Nephron progenitor cell (in vitro differentiated cells): ENCODE results near the gene KCNAB1.

Experiments used
- DNase-seq: peaks from one replicate; pipeline ENCODE4 v3.0.0; 2021
- H3K27ac Mint-ChIP-seq: 2 replicates; pipeline ENCODE4 v1.8.0; 2021; ENCODE audit warnings: mild to moderate bottlenecking, moderate library complexity, mixed read lengths
- H3K27me3 Mint-ChIP-seq: 2 replicates; pipeline ENCODE4 v1.8.0; 2021; ENCODE audit warnings: mild to moderate bottlenecking, low read depth, mixed read lengths; ENCODE audit not compliant: poor library complexity
- H3K36me3 Mint-ChIP-seq: 2 replicates; pipeline ENCODE4 v1.8.0; 2021; ENCODE audit warnings: low read depth, mixed read lengths
- H3K4me1 Mint-ChIP-seq: 2 replicates; pipeline ENCODE4 v1.8.0; 2021; ENCODE audit warnings: mixed read lengths
- H3K4me3 Mint-ChIP-seq: 2 replicates; pipeline ENCODE4 v1.8.0; 2021; ENCODE audit warnings: mild to moderate bottlenecking, moderate library complexity, mixed read lengths
- H3K9me3 Mint-ChIP-seq: 2 replicates; pipeline ENCODE4 v1.8.0; 2021; ENCODE audit warnings: mild to moderate bottlenecking, moderate library complexity, mixed read lengths
- CTCF ChIP-seq: fragments of 200-600 bp; sonication (generic); IDR thresholded peaks from 2 replicates; pipeline ENCODE4 v1.5.0; 2021; ENCODE audit warnings: antibody characterized with exemption

KCNAB1 gene

GRCh38 chr3:156176048-156176447 is 55.7 kb downstream of the KCNAB1 start:
- H3K36me3 Mint-ChIP-seq: no peaks in the 10 kb centered on the region
- H3K27ac Mint-ChIP-seq: no peak overlapping the region
- H3K4me3 Mint-ChIP-seq: no peak overlapping the region
- H3K27me3 Mint-ChIP-seq: peaks cover 5% of the 10 kb centered on the region
- no peak for DNase-seq
- no peak for TF ChIP-seq CTCF
- H3K9me3 Mint-ChIP-seq: no peaks in the 10 kb centered on the region
- peaks cover 4% of the 10 kb centered on the region for H3K4me1 Mint-ChIP-seq

GRCh38 chr3:156176629-156177210 is 56.3 kb downstream of the KCNAB1 start:
- peaks cover 4% of the 10 kb centered on the region for H3K4me1 Mint-ChIP-seq
- no peaks in the 10 kb centered on the region for H3K9me3 Mint-ChIP-seq
- H3K4me3 Mint-ChIP-seq: no peak overlapping the region
- H3K27ac Mint-ChIP-seq: no peak overlapping the region
- TF ChIP-seq CTCF: no peak
- no peaks in the 10 kb centered on the region for H3K36me3 Mint-ChIP-seq
- no peak for DNase-seq
- H3K27me3 Mint-ChIP-seq: peaks cover 5% of the 10 kb centered on the region

DNA sequence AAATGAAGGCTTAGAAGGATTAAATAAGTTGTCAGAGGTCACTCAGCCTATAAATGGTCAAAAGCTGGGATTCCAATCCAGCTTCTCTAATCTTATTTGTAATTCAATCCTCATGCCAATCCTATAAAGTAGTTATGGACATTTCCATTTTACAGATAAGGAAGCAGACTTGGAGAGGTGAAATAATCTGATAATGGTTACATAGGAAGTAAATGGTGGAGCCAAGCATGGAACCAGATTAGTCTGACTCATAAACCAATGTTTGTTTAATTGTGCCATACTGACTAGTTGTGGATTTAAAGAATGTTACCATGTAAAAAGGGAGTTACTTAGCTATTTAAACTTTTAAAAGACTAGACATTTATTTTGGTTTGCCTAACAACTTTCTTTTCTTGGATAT is 59.7 kb downstream of the KCNAB1 start:
- H3K4me1 Mint-ChIP-seq: no peaks in the 10 kb centered on the region
- H3K27me3 Mint-ChIP-seq: peaks cover 6% of the 10 kb centered on the region
- H3K36me3 Mint-ChIP-seq: no peaks in the 10 kb centered on the region
- no peak overlapping the region for H3K27ac Mint-ChIP-seq
- H3K9me3 Mint-ChIP-seq: no peaks in the 10 kb centered on the region
- TF ChIP-seq CTCF: no peak
- no peak for DNase-seq
- H3K4me3 Mint-ChIP-seq: no peak overlapping the region

GRCh38 chr3:156181509-156181908 is 61.1 kb downstream of the KCNAB1 start:
- peaks cover 3% of the 10 kb centered on the region for H3K27me3 Mint-ChIP-seq
- H3K4me1 Mint-ChIP-seq: no peaks in the 10 kb centered on the region
- H3K27ac Mint-ChIP-seq: no peak overlapping the region
- no peak for TF ChIP-seq CTCF
- no peaks in the 10 kb centered on the region for H3K36me3 Mint-ChIP-seq
- H3K9me3 Mint-ChIP-seq: no peaks in the 10 kb centered on the region
- H3K4me3 Mint-ChIP-seq: no peak overlapping the region
- no peak for DNase-seq

DNA sequence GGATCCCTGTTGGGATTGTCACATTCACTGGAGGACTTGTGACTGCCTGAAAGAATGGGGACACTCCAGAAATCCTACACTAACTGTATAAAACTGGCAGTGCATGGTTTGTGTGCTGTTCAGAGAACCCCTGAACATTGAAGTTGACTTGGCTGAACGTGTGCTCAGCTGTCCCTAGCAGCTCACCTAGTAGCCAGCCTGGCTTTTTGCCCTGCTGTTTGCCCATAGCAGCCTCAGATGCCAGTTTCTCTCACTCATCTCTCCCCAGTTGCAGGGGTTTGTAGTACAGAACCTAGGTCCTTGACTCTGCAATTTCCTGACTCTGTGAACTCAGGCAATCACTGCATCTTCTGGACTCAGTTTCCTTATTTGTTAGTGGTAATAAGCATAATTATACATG is 63.0 kb downstream of the KCNAB1 start:
- TF ChIP-seq CTCF: no peak
- no peaks in the 10 kb centered on the region for H3K9me3 Mint-ChIP-seq
- H3K4me3 Mint-ChIP-seq: no peak overlapping the region
- no peaks in the 10 kb centered on the region for H3K36me3 Mint-ChIP-seq
- peaks cover 3% of the 10 kb centered on the region for H3K27me3 Mint-ChIP-seq
- H3K27ac Mint-ChIP-seq: no peak overlapping the region
- no peaks in the 10 kb centered on the region for H3K4me1 Mint-ChIP-seq
- no peak for DNase-seq

- DNase-seq: no peak
- TF ChIP-seq CTCF: no peak
- H3K4me3 Mint-ChIP-seq: no peak overlapping the region
- H3K4me1 Mint-ChIP-seq: no peaks in the 10 kb centered on the region
- no peaks in the 10 kb centered on the region for H3K36me3 Mint-ChIP-seq
- H3K27me3 Mint-ChIP-seq: peaks cover 3% of the 10 kb centered on the region
- H3K9me3 Mint-ChIP-seq: no peaks in the 10 kb centered on the region
- H3K27ac Mint-ChIP-seq: no peak overlapping the region
Measured at GRCh38 chr3:156184156-156184555, 63.8 kb downstream of the KCNAB1 start.
